H1 (cell line): ENCODE measurements around the gene DCPS. TPM values are rescaled to one million over a fixed set of nuclear protein-coding genes. Genes with fewer than 3 reads are reported as not detected.

Experiments
- CTCF ChIA-PET: fragments of 300-600 bp; sonication (Branson Sonifier 250); formaldehyde crosslinking; loops from one replicate; lab custom pipeline; 2021; ENCODE audit not compliant: partially characterized antibody; lab: Charles Lee
- POLR2A ChIA-PET: fragments of 300-600 bp; sonication (Branson Sonifier 250); formaldehyde crosslinking; loops from one replicate; lab custom pipeline; 2021; ENCODE audit warnings: inconsistent platforms; ENCODE audit not compliant: partially characterized antibody; lab: Charles Lee
- DNase-seq, 2 experiments: peaks; one replicate each; pipeline versions ENCODE4 v3.0.0 to v3.0.0-alpha.2; 2010 to 2022; ENCODE audit warnings: low spot score in 2 of 2, low read depth in 1 of 2, mixed read lengths in 1 of 2
- FAIRE-seq: peaks from 2 replicates; lab custom pipeline; 2011; peaks lifted over from hg19 to GRCh38; lab: Jason Lieb, UNC
- H2AFZ ChIP-seq: 2 replicates; pipeline ENCODE4 v1.8.1; 2012; ENCODE audit warnings: low read length, inconsistent platforms
- H2AK5ac ChIP-seq: 2 replicates; pipeline ENCODE4 v1.6.1; 2013; ENCODE audit warnings: low read depth, low read length
- H2BK120ac ChIP-seq: replicated peaks from 2 replicates; pipeline ENCODE3; 2013; ENCODE audit warnings: low read depth, low read length, inconsistent platforms
- H2BK12ac ChIP-seq: 2 replicates; pipeline ENCODE4 v1.6.1; 2013; ENCODE audit warnings: low read depth, low read length
- H2BK15ac ChIP-seq: 2 replicates; pipeline ENCODE4 v1.6.1; 2013; ENCODE audit warnings: low read length
- H2BK20ac ChIP-seq: 2 replicates; pipeline ENCODE4 v1.6.1; 2013; ENCODE audit warnings: low read length
- H2BK5ac ChIP-seq: 2 replicates; pipeline ENCODE4 v1.6.1; 2013; ENCODE audit warnings: low read depth, low read length
- H3K14ac ChIP-seq: 2 replicates; pipeline ENCODE4 v1.6.1; 2013; ENCODE audit warnings: inconsistent platforms; ENCODE audit not compliant: insufficient read length
- H3K18ac ChIP-seq: 2 replicates; pipeline ENCODE4 v1.6.1; 2013; ENCODE audit warnings: low read length; ENCODE audit errors: extremely low read depth
- H3K23ac ChIP-seq: 2 replicates; pipeline ENCODE4 v1.6.1; 2013; ENCODE audit warnings: inconsistent platforms; ENCODE audit not compliant: insufficient read length
- H3K23me2 ChIP-seq: 2 replicates; pipeline ENCODE4 v1.6.1; 2013; ENCODE audit warnings: low read depth, low read length
- H3K27ac ChIP-seq: 2 replicates; pipeline ENCODE4 v1.6.1; 2011; ENCODE audit warnings: low read depth, low read length, inconsistent platforms
- H3K27me3 ChIP-seq, 4 experiments: replicated peaks in 1 of 4; 1 replicate in 1 of 4; 2 replicates in 3 of 4; pipeline versions ENCODE4 v1.6.1 to v1.8.1; 2011 to 2013; ENCODE audit warnings: low read length in 3 of 4, mild to moderate bottlenecking in 3 of 4, inconsistent platforms in 2 of 4, mixed read lengths in 2 of 4, moderate library complexity in 1 of 4; ENCODE audit not compliant: control insufficient read depth in 3 of 4, insufficient read depth in 3 of 4; ENCODE audit errors: extremely low read depth in 1 of 4
- H3K36me3 ChIP-seq, 4 experiments: 2 replicates each; pipeline versions ENCODE4 v1.6.1 to v1.8.1; 2011 to 2013; ENCODE audit warnings: mild to moderate bottlenecking in 4 of 4, low read length in 3 of 4, moderate library complexity in 2 of 4, control low read depth in 1 of 4, inconsistent platforms in 1 of 4; ENCODE audit not compliant: insufficient read depth in 4 of 4, control insufficient read depth in 2 of 4
- H3K4ac ChIP-seq: replicated peaks from 2 replicates; pipeline ENCODE3; 2013; ENCODE audit warnings: low read length, low read depth, mixed read lengths, inconsistent platforms; ENCODE audit not compliant: insufficient read length
- H3K4me1 ChIP-seq, 4 experiments: replicated peaks in 1 of 4; 1 replicate in 1 of 4; 2 replicates in 3 of 4; pipeline versions ENCODE4 v1.6.1 to v1.8.1; 2011 to 2013; ENCODE audit warnings: low read length in 3 of 4, inconsistent platforms in 2 of 4, mixed read lengths in 1 of 4; ENCODE audit not compliant: insufficient read depth in 4 of 4, control insufficient read depth in 3 of 4
- H3K4me2 ChIP-seq, 2 experiments: 2 replicates each; pipeline versions ENCODE4 v1.6.1 to v1.8.1; 2011 to 2013; ENCODE audit warnings: low read depth in 2 of 2, low read length in 2 of 2, control low read depth in 1 of 2, inconsistent platforms in 1 of 2, mild to moderate bottlenecking in 1 of 2; ENCODE audit not compliant: insufficient read depth in 1 of 2
- H3K4me3 ChIP-seq, 4 experiments: fragments of 200-600, 300-600 bp in 1 of 4; sonication (generic), shearing (Covaris generic), sonication (Bioruptor Twin) in 1 of 4; 2 replicates each; pipeline versions ENCODE4 v1.5.1 to v1.8.1; 2011 to 2016; ENCODE audit warnings: low read length in 4 of 4, low read depth in 3 of 4, control low read depth in 2 of 4, inconsistent platforms in 2 of 4, mild to moderate bottlenecking in 2 of 4, mixed read lengths in 1 of 4, moderate library complexity in 1 of 4; ENCODE audit not compliant: insufficient read depth in 2 of 4; ENCODE audit errors: extremely low read depth in 1 of 4
- H3K56ac ChIP-seq: replicated peaks from 2 replicates; pipeline ENCODE3; 2013; ENCODE audit warnings: low read depth, mild to moderate bottlenecking, mixed read lengths, low read length, inconsistent platforms; ENCODE audit not compliant: insufficient read length
- H3K79me1 ChIP-seq: 2 replicates; pipeline ENCODE4 v1.6.1; 2013; ENCODE audit warnings: low read depth, low read length, control low read depth
- H3K79me2 ChIP-seq, 2 experiments: 2 replicates each; pipeline versions ENCODE4 v1.6.1 to v1.8.1; 2012 to 2013; ENCODE audit warnings: low read length in 2 of 2, mild to moderate bottlenecking in 2 of 2, inconsistent platforms in 1 of 2; ENCODE audit not compliant: insufficient read depth in 2 of 2, control insufficient read depth in 1 of 2
- H3K9ac ChIP-seq, 4 experiments: replicated peaks in 1 of 4; 1 replicate in 1 of 4; 2 replicates in 3 of 4; pipeline versions ENCODE4 v1.6.1 to v1.8.1; 2011 to 2013; ENCODE audit warnings: low read depth in 3 of 4, low read length in 3 of 4, control low read depth in 2 of 4, mild to moderate bottlenecking in 2 of 4, moderate library complexity in 2 of 4, inconsistent platforms in 1 of 4; ENCODE audit errors: extremely low read depth in 1 of 4
- H3K9me3 ChIP-seq, 2 experiments: 2 replicates each; pipeline versions ENCODE4 v1.6.1 to v1.8.1; 2012 to 2013; ENCODE audit warnings: mild to moderate bottlenecking in 2 of 2, moderate library complexity in 2 of 2, control low read depth in 1 of 2, inconsistent platforms in 1 of 2, low read depth in 1 of 2, low read length in 1 of 2, mixed read lengths in 1 of 2; ENCODE audit not compliant: insufficient read depth in 2 of 2
- H4K20me1 ChIP-seq, 2 experiments: replicated peaks in 1 of 2; 2 replicates each; pipeline versions ENCODE3 to v1.8.1; 2011 to 2013; ENCODE audit warnings: inconsistent platforms in 2 of 2, low read length in 2 of 2, mild to moderate bottlenecking in 1 of 2; ENCODE audit not compliant: insufficient read depth in 2 of 2, control insufficient read depth in 1 of 2
- H4K5ac ChIP-seq: 2 replicates; pipeline ENCODE4 v1.6.1; 2013; ENCODE audit warnings: low read length, low read depth, mixed read lengths, inconsistent platforms; ENCODE audit not compliant: insufficient read length
- H4K8ac ChIP-seq: 2 replicates; pipeline ENCODE4 v1.8.0; 2013; ENCODE audit warnings: mild to moderate bottlenecking, moderate library complexity, low read length, inconsistent platforms; ENCODE audit not compliant: insufficient read depth; ENCODE audit errors: extremely low read depth
- H4K91ac ChIP-seq: replicated peaks from 2 replicates; pipeline ENCODE3; 2013; ENCODE audit warnings: low read length, mixed read lengths, inconsistent platforms; ENCODE audit not compliant: insufficient read length
- ATF2 ChIP-seq: IDR thresholded peaks from 2 replicates; pipeline ENCODE4 v1.6.1; 2012; ENCODE audit warnings: low read length, inconsistent platforms
- CBX5 ChIP-seq: fragments of 300-800, 300-1000 bp; sonication (generic); IDR thresholded peaks from 2 replicates; pipeline ENCODE4 v1.7.1; 2016; ENCODE audit warnings: antibody characterized with exemption, low read length, low read depth
- E2F6 ChIP-seq: IDR thresholded peaks from 2 replicates; pipeline ENCODE4 v1.6.1; 2012; ENCODE audit warnings: inconsistent platforms
- EZH2 ChIP-seq: fragments of 200-600 bp; sonication (generic); IDR thresholded peaks from 2 replicates; pipeline ENCODE4 v1.7.1; 2012; ENCODE audit warnings: low read depth, mild to moderate bottlenecking, moderate library complexity, low read length, inconsistent platforms; ENCODE audit not compliant: severe bottlenecking
- FOSL1 ChIP-seq: IDR thresholded peaks from 2 replicates; pipeline ENCODE4 v1.6.1; 2011; ENCODE audit warnings: mild to moderate bottlenecking, low read depth, low read length, moderate library complexity; ENCODE audit not compliant: insufficient read depth
- POLR2A ChIP-seq, 2 experiments: IDR thresholded peaks; 1 replicate in 1 of 2; 2 replicates in 1 of 2; pipeline ENCODE4 v1.6.1; 2011; ENCODE audit warnings: low read depth in 2 of 2, low read length in 2 of 2, mild to moderate bottlenecking in 2 of 2; ENCODE audit errors: control extremely low read depth in 1 of 2
- RAD21 ChIP-seq, 2 experiments: IDR thresholded peaks in 1 of 2; conservative IDR thresholded peaks in 1 of 2; 2 replicates each; pipeline ENCODE4 v1.6.1; 2011; ENCODE audit warnings: low read depth in 2 of 2, low read length in 2 of 2, improper control_type of control experiment in 1 of 2, inconsistent platforms in 1 of 2, mild to moderate bottlenecking in 1 of 2, moderate library complexity in 1 of 2
- RFX5 ChIP-seq: IDR thresholded peaks from 2 replicates; pipeline ENCODE4 v1.6.1; 2011; ENCODE audit warnings: low read depth, low read length, improper control_type of control experiment, borderline replicate concordance
- SIRT6 ChIP-seq: IDR thresholded peaks from one replicate; pipeline ENCODE4 v1.7.1; 2012; ENCODE audit warnings: low read length, inconsistent platforms
- TEAD4 ChIP-seq: IDR thresholded peaks from 2 replicates; pipeline ENCODE4 v1.6.1; 2012; ENCODE audit warnings: low read depth, low read length, inconsistent platforms, mixed read lengths
- WGBS, 2 experiments: shearing (Covaris generic) in 1 of 2; methylation state at CpG; one replicate each; pipeline versions ENCODE4 v1.1.6 to v1.1.7; 2013 to 2015; ENCODE audit warnings: low lambda C conversion rate in 2 of 2, mixed read lengths in 2 of 2, inconsistent platforms in 1 of 2, low coverage in 1 of 2, missing lambda C conversion rate in 1 of 2; ENCODE audit not compliant: insufficient replicate concordance in 2 of 2, insufficient coverage in 1 of 2, insufficient read length in 1 of 2; ENCODE audit errors: extremely low coverage in 1 of 2, missing lambda C conversion rate in 1 of 2; 5-methylcytosine and 5-hydroxymethylcytosine counted together
- polyA plus RNA-seq, 7 experiments: library from polyadenylated mRNA; depleted of rRNA in 3 of 7; stranded (reverse) in 5 of 7; unstranded in 2 of 7; fragments of >200 nt in 5 of 7; fragments of 200-250 nt in 2 of 7; gene quantifications; 1 replicate in 5 of 7; 2 replicates in 1 of 7; 4 replicates in 1 of 7; pipeline versions ENCODE4 v1.2.1 to v1.2.3, GENCODE V29; 2011 to 2013; ENCODE audit warnings: missing spikeins in 2 of 7, mixed read lengths in 2 of 7
- total RNA-seq: library from RNA; stranded (reverse); fragmentation: NEBNext Ultra II Directional; extraction: Animal tissue kit (Norgen Biotek cat#: 25700); gene quantifications from 2 replicates; pipeline ENCODE4 v1.2.1, GENCODE V29; 2021

DCPS gene
- total and polyA plus RNA-seq, 2 of the 8 experiments (the other 6 are each of a cell fraction or from before 2014, with no cell fraction given) = 24.6 to 55.2 TPM

- H2BK120ac ChIP-seq = no peak overlapping the region
- H2BK5ac ChIP-seq = no peak overlapping the region
- FAIRE-seq (no peak), DNase-seq (no peak)
- H3K9ac ChIP-seq = no peak overlapping the region
- ChIA-PET CTCF (interaction anchor here (3.8 kb wide), 1 partner anchor 31 kb away, joined by 17 read pairs; no protein-coding TSS in a partner anchor), POLR2A (interaction anchor here (0.7 to 1.5 kb wide), 3 partner anchors 8 to 75 kb away, joined by 3 to 5 read pairs (median 3); partner anchors contain the start of gene ST3GAL4)
- H3K23me2 ChIP-seq = no peaks in the 10 kb centered on the region
- no peak overlapping the region for H3K56ac ChIP-seq
- peaks cover 0 to 22% (median 4%) of the 10 kb centered on the region in 4 experiments; a peak in 3 of 8 replicates for H3K36me3 ChIP-seq
- no peak overlapping the region for H2AFZ ChIP-seq
- H3K23ac ChIP-seq = no peak overlapping the region
- WGBS, 2 experiments = 94% methylated on average over 7 of the region's 7 CpGs; no CpG with 5 or more reads in 1 of the 2 experiments
- H2BK12ac ChIP-seq = no peak overlapping the region
- H3K4me2 ChIP-seq = no peak overlapping the region
- H3K18ac ChIP-seq = no peak overlapping the region
- no peak overlapping the region for H4K91ac ChIP-seq
- no peak overlapping the region for H3K14ac ChIP-seq
- no peak overlapping the region for H2AK5ac ChIP-seq
- H3K27me3 ChIP-seq = no peaks in the 10 kb centered on the region
- H3K4me1 ChIP-seq = peaks cover 0 to 13% (median 6%) of the 10 kb centered on the region in 4 experiments; a peak in 3 of 7 replicates
- no peak overlapping the region for H4K5ac ChIP-seq
- peaks cover 0 to 1% of the 10 kb centered on the region in 2 experiments for H4K20me1 ChIP-seq
- H2BK15ac ChIP-seq = no peak overlapping the region
- H3K79me1 ChIP-seq = no peaks in the 10 kb centered on the region; the same call in 1 of the 2 replicates
- H3K4me3 ChIP-seq = no peak overlapping the region
- H3K27ac ChIP-seq = no peak overlapping the region
- no peak overlapping the region for H4K8ac ChIP-seq
- H3K4ac ChIP-seq = no peak overlapping the region
- no peaks in the 10 kb centered on the region for H3K79me2 ChIP-seq
- no peaks in the 10 kb centered on the region for H3K9me3 ChIP-seq
- no peak overlapping the region for H2BK20ac ChIP-seq
- TF ChIP-seq E2F6 = no peak
- TF ChIP-seq TEAD4 = no peak
- TF ChIP-seq POLR2A (IDR thresholded peaks at IDR 0.05; ENCODE audit: control extremely low read depth in 1 of 2, low read depth in 2 of 2, low read length in 2 of 2) = no peak
- no peak for TF ChIP-seq RFX5
- TF ChIP-seq SIRT6 = no peak
- TF ChIP-seq ATF2 = no peak
- TF ChIP-seq EZH2 = no peak
- TF ChIP-seq RAD21 (IDR thresholded peaks at IDR 0.05 in 1 of 2, conservative IDR thresholded peaks at IDR 0.05 in 1 of 2; ENCODE audit: low read depth in 2 of 2, low read length in 2 of 2) = no peak
- no peak for TF ChIP-seq FOSL1
- TF ChIP-seq CBX5 = no peak
These were observed 37.2 kb downstream of the DCPS start for GRCh38 chr11:126340960-126341606.
